IPS-NIHi11 (cell line): ENCODE data around the gene TRERF1.

Experiments used
- DNase-seq: peaks from one replicate; pipeline ENCODE4 v3.0.0; 2012; ENCODE audit warnings: mixed read lengths, low spot score

Gene TRERF1

DNA sequence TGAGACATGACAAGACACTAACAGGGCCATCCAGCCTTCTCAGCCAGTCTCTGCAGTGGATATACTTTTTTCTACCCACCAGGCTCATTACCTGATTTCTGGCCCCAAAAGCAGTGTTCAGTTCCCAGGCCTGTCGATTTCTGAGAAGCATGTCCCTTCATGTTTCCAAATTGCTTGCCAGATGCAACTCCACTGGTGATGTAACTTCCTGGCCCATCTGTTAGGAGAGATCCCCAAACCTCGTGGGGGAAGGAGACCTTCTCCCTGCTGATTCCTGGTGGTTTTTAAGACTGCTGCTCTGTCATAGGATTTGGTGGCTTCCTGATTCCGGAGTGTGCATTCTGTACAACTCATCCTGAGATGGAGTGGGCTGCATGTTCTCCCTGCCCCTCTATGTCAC, 202.4 kb downstream of the TRERF1 start:
- no peak for DNase-seq

DNA sequence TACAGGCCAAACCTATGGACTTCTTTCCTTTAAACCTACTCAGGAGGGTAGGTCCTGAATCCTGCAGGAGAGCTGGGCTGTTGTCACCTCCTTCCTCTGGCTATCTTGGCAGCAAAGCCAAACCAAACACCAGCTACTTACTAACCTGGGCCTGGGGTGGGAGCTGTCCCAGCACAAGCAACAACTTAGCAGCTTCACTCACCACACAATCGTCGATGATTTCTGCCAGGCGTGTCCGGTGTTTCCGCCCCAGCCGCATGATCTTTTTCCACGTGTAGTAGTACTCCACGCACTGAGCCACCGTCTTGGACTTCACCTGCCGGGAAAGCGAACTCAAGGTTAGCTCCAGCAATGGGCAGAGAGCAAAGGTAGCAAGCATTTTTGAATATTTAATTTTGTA, 208.7 kb downstream of the TRERF1 start:
- no peak for DNase-seq

DNA sequence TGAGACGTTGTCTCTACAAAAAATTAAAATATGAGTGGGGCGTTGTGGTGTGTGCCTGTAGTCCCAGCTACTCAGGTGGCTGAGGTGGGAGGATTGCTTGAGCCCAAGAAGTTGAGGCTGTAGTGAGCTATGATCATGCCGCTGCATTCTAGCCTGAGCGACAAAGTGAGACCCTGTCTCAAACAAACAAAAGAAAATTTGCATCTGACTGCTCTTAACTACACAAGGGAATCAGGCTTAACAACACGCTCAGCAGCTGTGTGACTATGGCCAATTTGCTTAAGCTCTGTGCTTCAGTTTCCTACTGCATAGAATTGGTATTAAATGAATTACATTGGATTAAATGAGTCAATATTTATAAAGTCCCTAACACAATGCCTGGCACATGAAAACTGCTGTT, 209.8 kb downstream of the TRERF1 start:
- DNase-seq = no peak

DNA sequence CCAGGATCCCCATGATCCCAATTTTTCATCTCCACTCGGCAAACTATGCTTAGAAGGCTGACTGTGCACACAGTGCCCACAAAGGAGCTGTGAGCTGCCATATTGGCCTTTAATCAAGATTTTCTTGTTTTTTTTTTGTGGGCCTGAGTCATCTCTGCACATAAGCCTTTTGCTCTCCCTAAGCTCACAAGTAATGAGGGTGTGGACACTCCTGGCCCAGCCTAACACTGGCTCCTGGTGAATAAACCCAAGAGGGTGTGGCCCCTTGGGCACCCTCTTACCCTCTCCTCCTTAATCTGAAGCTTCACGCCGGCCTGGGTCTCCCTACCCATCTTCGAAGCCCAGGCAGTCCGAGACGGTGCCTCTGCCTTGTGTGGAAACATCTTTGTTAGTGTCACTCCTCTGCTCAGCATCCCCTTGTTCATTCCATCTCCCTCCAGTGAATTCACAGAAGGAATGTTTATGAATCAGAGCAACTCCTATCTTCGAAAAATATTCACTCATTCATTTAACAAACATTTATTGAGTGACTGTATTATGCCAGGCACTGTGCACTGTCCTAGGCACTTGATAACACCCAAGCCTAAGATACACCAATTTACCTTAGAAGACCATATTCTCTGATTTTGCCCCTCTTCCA, 211.9 kb downstream of the TRERF1 start:
- no peak for DNase-seq

DNA sequence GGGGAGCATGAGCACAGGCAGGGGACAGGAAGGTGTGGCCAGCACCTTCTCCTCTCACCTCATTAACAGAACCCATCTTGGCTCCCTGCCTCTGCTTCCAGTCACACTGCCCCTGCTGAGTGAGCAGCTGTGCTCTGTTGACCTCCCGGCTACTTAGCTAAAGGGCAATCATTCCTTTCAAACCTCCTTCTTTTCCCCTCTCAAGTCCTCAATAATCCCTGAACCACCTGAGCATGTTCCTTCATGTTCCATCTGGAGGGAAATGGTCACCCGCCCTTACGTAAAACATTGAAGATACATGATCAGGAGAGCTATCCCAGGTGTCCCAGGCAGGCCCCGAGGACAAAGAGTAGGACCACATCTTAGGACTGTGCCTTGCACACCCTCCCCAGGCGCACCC, 212.4 kb downstream of the TRERF1 start:
- DNase-seq = no peak

DNA sequence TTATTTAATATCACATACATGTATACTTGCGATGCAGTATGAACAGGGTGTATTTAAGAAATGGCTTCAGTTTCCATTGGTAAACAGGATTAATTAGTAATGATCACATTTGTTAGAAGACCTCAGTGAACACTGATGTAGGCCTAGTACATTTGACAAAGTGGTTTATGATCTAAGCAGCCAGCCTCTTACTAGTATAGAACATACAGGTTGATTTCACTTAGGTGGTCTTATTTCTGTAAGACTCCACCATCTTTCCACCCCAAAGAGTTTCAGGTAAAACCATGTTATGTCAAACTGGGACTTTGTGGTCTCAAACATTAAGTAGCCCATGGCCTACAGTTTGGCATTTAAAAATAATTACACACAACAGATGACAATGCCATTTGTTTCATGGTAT, 213.9 kb downstream of the TRERF1 start:
- DNase-seq = no peak

DNA sequence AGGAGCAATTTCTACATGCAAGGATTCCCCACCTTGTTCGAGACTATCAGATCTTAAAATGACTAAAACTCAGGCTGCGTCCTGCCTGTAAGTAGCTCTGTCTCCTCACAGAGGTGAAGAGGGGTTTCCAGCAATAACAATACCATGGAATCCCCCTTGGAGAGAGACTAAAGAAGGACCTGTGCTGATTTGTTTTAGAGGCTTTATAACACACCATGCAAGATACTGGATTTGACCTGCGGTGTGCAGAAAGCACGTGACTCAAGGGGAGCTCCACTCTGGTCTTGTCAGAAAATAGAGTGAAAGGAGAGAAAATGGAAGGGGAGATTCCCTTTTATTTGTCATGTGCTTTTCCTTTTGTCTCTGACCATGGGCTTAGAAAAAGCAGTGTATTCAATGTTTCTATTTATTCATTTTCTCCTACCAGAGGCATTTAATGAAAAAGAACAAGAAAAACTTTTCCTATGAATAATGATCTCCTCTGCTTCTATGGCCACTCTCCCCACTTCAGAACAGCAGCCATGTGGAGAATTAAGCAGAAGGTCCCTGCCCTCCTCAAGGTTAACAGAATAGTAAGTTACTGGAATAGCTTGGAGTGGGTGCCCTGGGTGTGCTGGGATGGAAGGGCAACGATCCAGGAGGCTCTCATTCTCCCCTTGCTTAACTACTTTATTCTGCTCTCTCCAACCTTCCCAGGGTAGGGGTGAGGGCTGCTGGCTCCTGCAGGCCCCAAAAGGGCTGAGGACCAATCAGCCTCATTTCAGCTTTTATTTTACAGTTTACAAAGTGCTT, 214.8 kb downstream of the TRERF1 start:
- no peak for DNase-seq

DNA sequence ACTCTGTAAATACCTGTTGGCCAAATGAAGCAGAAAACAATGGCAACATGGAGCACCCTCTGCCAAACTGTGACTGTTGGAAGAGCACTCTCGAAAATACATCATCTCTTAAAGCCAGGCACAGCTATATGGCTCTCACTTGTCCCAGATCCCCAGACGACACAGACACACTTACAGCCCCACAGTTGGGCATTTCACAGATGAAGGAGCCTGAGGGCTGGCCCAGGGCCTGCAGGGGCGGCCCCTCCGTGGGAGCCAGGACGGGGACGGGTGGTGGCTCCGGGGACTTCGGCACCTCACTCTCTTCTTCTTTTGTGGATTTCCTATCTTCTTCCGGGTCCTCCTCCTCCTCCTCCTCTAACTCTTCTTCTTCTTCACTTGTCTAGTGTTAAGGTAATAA, 215.7 kb downstream of the TRERF1 start:
- DNase-seq = no peak

DNA sequence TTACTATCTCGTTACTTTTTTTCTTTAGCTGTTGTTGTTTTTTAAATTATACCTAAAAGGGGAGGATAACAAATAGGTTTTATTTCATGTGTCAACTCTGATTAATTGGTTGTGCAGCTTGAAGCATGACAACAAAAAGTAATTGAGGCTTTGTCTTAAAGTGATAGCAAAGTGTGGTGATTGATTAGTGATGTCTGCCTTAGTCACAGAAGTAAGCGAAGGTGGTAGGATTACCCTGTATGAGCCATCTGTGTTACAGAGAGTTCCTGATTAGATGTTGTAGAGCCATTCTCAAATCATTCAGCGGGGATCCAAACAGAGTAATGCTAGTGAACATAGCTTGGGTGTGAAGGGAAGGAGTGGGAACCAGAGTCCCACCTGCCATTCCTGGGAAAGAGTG, 219.7 kb downstream of the TRERF1 start:
- no peak for DNase-seq

DNA sequence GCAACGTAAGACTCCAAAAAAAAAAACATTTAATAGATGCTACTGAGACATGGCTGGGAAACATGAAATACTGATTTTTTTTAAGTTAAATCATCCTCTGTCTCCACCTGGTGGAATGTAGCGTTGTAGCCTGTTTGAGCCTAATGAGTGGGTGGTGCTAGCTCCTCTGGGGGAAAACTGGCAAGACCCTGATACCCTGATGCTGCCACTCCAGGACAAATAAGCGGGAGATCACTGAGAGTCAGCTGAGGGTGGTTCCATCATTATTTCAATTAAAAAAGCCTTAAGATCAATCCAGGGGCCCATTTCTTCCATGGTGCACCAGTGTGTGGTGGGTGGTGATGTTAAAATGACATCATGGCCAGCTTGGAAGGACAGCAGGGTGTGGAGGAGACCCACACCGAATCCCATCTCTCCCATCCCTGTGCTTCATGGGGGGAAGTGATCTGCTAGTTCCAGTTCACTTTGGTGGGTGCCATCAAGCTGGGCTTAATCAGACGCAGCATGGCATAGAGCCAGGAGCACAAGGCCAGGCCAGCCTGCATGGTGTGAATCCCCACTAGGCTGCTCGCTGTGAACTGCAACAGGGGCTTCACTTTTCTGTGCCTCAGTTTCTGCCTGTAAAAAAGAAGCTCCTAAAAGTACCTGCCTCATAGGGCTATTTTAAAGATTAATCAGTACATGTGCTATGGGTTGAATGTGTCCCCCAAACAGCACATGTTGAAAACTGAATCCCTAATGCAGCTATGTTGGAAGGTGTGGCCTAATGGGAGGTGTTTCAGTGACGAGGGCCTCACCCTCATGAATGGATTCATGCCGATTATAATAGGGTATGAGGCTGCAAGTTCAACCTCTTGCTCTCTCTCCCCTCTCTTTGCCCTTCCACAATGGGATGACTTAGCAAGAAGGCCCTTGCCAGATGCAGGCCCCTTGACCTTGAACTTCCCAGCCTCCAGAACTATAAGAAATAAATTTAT, 221.1 kb downstream of the TRERF1 start:
- DNase-seq = peak; percentile 29

DNA sequence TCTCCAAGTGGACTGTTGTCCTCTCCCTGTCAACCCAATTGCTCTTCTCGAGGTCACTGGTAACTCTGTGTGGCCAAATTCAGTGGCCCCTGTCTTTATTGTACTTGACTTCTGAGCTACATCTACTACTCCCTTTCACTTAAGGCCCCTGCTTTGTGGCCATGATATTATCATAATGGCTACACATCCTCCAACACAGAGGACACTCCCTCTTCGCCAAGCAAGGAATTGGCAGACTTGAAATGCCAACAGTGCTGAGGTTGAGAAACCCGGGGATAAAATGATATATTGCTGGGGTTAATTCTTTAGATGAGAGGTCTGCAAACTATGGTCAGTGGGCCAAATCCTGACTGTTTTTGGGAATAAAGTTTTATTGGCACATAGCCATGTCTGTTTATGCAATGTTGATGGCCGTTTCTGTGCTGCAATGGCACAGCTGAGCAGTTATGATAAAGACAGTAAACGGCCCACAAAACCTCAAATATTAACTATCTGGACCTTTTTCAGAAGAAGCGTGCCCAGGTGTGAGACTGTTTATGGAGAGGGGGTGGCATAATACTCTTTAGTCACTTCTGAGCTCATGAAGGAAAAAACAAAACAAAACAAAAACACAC, 222.1 kb downstream of the TRERF1 start:
- DNase-seq = no peak

DNA sequence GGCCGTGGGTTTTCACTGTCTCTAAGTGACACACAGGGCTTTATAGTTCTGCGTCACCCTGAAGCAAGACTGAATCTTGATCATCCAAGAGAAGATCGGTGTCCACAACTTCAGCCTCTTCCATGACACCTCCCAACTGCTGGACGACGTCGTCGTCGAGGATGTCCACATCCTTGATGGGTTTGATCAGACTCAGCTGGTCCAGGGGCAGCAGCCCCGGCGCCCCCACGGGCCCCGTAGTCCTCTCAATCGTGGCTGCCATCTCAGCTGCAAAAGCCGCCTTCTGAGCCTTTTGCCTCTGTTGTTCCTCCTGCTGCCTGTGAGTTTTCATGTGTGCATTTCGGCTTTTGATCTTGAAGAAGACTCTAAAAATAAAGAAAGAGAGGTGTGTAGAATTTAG, 223.4 kb downstream of the TRERF1 start:
- no peak for DNase-seq

DNA sequence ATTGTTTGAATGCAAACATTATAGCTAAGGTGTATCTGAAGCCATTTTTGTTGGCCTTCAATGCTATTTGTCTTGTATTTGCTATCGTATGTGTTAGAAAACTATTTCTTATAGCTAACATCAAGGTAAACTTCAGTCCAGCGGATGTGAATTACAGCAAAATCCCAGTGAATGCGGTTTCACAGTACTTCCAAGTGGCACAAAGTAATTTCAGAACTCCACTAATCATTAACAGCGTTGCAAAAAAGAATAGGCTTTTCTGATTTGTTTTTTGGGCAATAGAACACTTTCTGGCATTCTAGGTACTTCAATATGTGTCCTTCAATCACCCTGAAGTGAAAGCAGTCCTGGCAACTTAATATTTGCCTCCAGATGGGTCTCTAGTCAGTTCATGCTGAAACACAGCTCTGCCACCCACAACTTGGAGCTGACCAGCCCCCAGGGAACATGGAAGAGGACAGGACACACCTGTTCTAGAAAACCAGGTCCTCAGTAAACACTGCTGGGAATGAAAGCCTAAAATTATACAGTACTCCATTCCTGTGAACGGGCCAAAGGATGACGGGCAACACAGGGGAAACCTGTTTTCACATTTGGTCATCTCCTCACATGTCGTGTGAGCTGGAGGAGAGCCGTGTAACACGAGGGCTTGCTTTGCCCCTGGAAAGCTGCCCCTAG, 224.4 kb downstream of the TRERF1 start:
- DNase-seq = no peak

DNA sequence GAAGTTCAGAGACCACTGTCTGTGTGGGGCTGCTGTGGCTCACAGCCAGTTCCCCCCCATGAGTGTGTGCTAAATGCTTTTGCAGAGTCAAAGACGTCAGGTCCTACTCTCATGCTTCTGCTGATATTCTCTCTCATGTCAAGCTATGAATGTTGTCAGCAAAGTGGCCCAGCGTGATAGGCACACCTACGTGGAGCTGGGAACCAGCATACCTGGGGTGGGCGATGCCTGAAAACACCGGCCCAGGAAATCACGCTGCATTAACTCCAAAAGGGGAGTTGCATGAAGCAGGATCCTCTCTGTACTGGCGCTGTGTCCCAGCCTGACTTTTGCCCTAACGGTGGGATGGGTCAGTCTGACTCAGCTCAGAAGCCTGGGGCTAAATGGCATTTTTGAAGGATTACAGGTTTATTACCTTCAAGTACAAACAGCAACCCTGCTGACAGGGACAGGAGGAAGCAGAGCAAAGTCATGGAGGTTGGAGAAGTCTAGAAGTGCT, 225.0 kb downstream of the TRERF1 start:
- DNase-seq = peak; percentile 29

DNA sequence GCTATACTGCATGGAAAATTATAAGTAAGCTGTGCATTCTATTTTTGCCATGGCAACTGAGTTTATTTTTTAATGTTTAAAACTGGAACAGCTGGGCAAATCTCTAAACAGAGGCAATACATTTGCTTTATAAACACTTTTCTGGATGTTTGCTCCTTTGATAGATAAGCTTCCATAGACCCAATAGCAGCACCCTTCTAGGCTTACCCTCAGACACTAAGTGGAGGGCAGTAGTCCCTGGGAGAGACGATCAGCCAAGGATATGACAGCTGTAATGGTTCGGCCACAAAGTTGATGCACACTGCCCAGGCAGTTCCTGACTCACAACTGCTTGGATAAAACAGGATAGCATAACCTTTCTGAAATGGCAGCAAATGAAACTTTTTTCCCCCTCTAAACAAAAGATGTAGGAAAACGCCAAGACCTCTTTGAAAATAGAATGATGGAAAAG, 225.5 kb downstream of the TRERF1 start:
- no peak for DNase-seq

DNA sequence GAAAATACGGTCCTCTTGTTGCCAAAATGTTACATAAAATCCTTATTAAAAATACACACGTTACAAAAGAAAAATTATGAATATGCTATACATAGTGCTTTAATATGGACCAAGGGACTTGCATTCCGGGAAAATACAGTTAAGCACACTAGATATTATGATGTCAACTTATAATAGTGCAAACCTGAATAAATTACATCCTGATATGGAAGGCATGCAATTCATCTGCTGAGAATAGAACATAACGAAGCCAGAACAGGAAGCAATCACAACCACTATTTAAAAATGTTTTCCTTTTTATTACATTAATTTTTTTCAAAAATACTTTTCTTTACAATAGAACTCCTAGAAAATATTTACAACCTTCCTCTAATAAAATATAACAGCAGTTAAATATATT, 226.3 kb downstream of the TRERF1 start:
- no peak for DNase-seq

DNA sequence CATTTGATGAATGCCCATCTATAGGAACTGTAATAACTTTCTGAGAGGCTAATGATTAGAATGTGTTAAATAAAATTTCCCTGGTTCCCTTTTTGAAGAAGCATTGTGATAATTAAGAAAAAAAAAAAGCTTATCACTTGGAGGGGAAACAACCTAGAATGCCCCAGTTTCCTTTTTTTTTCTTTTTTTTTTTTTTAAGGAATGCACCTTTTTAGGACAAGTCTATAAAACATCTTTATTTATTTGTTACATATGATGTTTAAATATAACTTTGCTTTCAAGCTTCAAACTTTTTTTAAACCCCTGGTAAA, 226.7 kb downstream of the TRERF1 start:
- DNase-seq = no peak

DNA sequence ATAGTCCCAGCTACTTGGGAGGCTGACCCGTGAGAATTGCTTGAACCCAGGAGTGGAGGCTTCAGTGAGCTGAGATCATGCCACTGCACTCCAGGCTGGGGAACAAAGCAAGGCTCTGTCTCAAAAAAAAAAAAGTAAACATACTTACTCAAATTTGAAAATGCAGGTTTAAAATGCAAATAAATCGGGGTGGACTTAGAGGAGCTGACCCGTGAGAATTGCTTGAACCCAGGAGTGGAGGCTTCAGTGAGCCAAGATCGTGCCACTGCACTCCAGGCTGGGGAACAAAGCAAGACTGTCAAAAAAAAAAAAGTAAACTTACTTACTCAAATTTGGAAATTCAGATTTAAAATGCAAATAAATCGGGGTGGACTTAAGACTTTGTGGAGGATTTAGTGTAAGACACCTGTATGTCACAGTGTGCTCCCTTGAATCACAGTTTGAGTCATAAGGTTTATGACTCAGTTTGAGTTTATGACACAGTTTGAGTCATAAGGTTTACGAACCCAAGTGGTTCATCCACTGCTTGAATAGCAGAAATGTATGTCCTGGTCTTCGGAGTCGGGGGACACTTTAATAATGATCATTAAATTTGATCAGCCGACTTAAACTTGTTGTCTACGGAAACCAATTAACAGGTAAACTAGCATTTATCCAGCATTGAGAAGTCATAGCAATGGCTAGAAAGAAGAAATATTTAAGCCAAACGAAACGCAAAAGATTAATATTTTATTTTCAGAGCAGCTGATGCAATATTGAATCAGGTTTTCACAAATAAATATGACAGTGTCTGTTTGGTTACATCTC, 227.3 kb downstream of the TRERF1 start:
- no peak for DNase-seq

DNA sequence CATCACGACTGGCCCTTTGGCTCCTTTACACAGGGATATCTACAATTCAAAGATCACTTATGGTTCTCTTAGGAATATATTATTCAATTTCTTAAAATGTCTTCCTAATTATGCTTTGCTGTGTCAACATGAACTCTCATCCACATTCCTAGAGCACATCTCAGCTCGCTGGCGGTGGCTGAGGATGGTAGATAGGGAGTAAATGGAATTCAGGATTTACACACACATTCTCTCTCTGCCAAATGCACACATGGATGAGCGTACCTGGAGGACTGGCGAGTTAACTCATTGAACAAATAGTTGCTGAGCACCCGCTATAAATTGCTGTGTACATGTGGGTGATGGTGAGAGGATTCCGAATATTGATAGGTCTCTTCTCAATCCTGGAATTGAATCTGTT, 229.3 kb downstream of the TRERF1 start:
- DNase-seq = no peak

DNA sequence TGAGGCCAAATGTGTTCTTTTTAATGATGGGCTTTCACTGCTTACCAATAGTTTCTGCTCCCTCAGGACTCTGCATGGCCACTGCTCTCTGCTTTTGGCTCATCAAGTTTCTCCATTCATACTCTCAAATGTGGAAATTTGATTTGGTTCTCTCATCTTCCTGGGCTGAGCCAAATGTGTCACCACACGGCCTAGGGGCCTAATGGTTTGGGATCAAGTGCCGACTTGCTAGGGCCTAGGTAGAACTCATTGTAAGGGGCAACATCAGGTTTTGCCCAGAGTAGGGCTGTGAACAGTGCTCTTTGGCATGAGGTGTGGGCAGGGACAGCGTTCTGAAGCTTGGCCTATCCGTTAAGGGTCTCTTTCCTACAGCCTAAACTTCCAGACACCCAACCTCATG, 230.2 kb downstream of the TRERF1 start:
- DNase-seq = no peak

DNA sequence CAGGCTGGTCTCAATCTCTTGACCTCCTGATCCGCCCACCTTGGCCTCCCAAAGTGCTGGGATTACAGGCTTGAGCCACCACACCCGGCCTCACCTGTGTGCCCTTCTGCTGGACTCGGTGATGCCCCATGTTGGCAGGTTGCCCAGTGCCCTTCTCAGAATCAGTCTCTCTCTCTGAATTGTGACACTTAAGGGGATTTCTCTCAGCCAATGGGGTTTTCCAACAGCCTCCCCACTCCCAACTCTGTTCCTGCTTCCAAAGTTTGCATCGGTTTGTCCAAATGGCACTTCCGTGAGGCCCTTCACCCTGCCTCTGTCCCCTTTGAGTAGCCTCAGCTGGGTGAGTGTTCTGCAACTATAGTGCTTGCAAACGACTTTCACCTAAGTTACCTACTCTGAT, 230.9 kb downstream of the TRERF1 start:
- no peak for DNase-seq
